Activated CD8-positive, alpha-beta T cell treated with anti-CD3 and anti-CD28 coated beads for 36 hours (primary cell): ENCODE results near the gene PTPN11. TPM values are rescaled to one million over a fixed set of nuclear protein-coding genes. Genes with fewer than 3 reads are reported as not detected.

ENCODE experiments used
- ATAC-seq: fragments of 200-7000 bp; cut with Tn5 transposase; one replicate; pipeline ENCODE4 v1.10.0; 2021; ENCODE audit warnings: mild to moderate bottlenecking, moderate library complexity
- CTCF ChIA-PET: fragments of 350-600 bp; sonication (Branson Sonifier 250); formaldehyde crosslinking; loops from one replicate; lab custom pipeline; 2021; ENCODE audit warnings: antibody characterized with exemption; lab: Charles Lee
- POLR2A ChIA-PET: fragments of 350-600 bp; sonication (Branson Sonifier 250); formaldehyde crosslinking; loops from one replicate; lab custom pipeline; 2021; ENCODE audit warnings: antibody characterized with exemption; lab: Charles Lee
- DNase-seq: peaks from one replicate; pipeline ENCODE4 v3.0.0-alpha.2; 2020
- H3K27ac Mint-ChIP-seq: one replicate; pipeline ENCODE4 v1.8.0; 2021; ENCODE audit warnings: mild to moderate bottlenecking, mixed read lengths
- H3K27me3 Mint-ChIP-seq: one replicate; pipeline ENCODE4 v1.8.0; 2021; ENCODE audit warnings: mixed read lengths
- H3K36me3 Mint-ChIP-seq: one replicate; pipeline ENCODE4 v1.8.0; 2021; ENCODE audit warnings: low read depth, mixed read lengths
- H3K4me1 Mint-ChIP-seq: one replicate; pipeline ENCODE4 v1.8.0; 2021; ENCODE audit warnings: low read depth, mixed read lengths
- H3K4me3 Mint-ChIP-seq: one replicate; pipeline ENCODE4 v1.8.0; 2021; ENCODE audit warnings: mild to moderate bottlenecking, moderate library complexity, mixed read lengths
- H3K9me3 Mint-ChIP-seq: one replicate; pipeline ENCODE4 v1.8.0; 2021; ENCODE audit warnings: mixed read lengths
- intact Hi-C: fragments of 100-400 bp; cut with micrococcal nuclease; formaldehyde crosslinking; loops from one replicate; pipeline ENCODE4 v1.10.0; 2022
- total RNA-seq, 2 experiments: library from RNA; stranded (reverse); gene quantifications; one replicate each; pipeline ENCODE4 v1.2.3, GENCODE V29; 2021
- TF ChIP-seq, protein P1 (sequence below): fragments of 200-600 bp; IDR thresholded peaks from one replicate; pipeline ENCODE4 v1.8.0; 2022; ENCODE audit warnings: antibody characterized with exemption, mild to moderate bottlenecking

PTPN11 gene
- 100 to 1,000 TPM; 131 to 142 TPM for total RNA-seq

DNA sequence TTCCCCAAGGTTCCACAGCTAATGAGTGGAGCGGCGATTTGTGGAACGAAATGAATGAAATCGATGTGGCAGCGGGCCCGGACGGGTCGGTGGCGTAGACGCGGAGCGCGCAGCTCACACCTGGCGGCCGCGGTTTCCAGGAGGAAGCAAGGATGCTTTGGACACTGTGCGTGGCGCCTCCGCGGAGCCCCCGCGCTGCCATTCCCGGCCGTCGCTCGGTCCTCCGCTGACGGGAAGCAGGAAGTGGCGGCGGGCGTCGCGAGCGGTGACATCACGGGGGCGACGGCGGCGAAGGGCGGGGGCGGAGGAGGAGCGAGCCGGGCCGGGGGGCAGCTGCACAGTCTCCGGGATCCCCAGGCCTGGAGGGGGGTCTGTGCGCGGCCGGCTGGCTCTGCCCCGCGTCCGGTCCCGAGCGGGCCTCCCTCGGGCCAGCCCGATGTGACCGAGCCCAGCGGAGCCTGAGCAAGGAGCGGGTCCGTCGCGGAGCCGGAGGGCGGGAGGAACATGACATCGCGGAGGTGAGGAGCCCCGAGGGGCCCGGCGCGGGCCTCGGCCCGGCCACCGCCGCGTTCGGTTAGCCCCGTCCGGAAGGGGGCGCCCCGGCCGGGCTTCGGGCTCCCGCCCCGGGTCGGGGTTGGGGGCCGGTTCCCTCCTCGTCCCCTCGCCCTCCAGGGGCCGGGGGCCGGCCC lies at the start of gene PTPN11:
Gene PTPN11 (plus strand): TSS at position 340 of the 689 bp plus-strand sequence. CDS start 165 bp downstream, at position 505.
- CTCF ChIA-PET, result no interaction called here

DNA sequence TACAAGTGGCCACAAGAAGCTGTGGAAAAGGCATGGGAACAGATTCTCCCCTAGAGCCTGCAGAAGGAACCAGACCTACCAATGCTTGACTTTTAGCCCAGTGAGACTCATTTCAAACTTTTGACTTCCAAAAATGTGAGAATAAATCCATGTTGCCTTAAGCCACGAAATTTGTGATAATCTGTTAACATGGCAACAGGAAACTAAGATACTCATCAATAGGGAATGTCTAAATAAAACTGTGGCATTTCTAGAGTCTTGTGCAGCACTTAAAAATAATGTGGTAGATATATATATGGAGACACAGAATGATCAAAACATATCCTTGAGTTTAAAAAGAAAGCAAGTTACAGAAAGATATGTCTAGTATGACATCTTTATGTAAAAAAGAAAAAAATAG lies 48.5 kb upstream of the PTPN11 start:
- H3K9me3 Mint-ChIP-seq, result no peaks in the 10 kb centered on the region
- CTCF ChIA-PET, result no interaction called here
- intact Hi-C loops, result no loop called here
- no peak for ATAC-seq
- peaks cover 15% of the 10 kb centered on the region for H3K4me1 Mint-ChIP-seq
- H3K4me3 Mint-ChIP-seq, result no peak overlapping the region
- TF ChIP-seq, protein P1, sequence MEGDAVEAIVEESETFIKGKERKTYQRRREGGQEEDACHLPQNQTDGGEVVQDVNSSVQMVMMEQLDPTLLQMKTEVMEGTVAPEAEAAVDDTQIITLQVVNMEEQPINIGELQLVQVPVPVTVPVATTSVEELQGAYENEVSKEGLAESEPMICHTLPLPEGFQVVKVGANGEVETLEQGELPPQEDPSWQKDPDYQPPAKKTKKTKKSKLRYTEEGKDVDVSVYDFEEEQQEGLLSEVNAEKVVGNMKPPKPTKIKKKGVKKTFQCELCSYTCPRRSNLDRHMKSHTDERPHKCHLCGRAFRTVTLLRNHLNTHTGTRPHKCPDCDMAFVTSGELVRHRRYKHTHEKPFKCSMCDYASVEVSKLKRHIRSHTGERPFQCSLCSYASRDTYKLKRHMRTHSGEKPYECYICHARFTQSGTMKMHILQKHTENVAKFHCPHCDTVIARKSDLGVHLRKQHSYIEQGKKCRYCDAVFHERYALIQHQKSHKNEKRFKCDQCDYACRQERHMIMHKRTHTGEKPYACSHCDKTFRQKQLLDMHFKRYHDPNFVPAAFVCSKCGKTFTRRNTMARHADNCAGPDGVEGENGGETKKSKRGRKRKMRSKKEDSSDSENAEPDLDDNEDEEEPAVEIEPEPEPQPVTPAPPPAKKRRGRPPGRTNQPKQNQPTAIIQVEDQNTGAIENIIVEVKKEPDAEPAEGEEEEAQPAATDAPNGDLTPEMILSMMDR, result no peak
- POLR2A ChIA-PET, result no interaction called here
- no peak for DNase-seq
- H3K27me3 Mint-ChIP-seq, result no peaks in the 10 kb centered on the region
- no peaks in the 10 kb centered on the region for H3K36me3 Mint-ChIP-seq
- no peak overlapping the region for H3K27ac Mint-ChIP-seq

More for the DNA sequence above, at the start of gene PTPN11:
- peak; percentile 89 for DNase-seq
- POLR2A ChIA-PET, result interaction anchor here (0.6 to 1.7 kb wide), 7 partner anchors 12 to 576 kb away, joined by 3 to 5 read pairs (median 3); no protein-coding TSS in a partner anchor
- Mint-ChIP-seq H3K27ac (peak within 1 kb of the TSS; percentile 96), H3K4me3 (peak within 1 kb of the TSS; percentile 97), H3K4me1 (peaks cover 40% of the 10 kb centered on the region), H3K9me3 (no peaks in the 10 kb centered on the region), H3K27me3 (no peaks in the 10 kb centered on the region), H3K36me3 (peaks cover 19% of the 10 kb centered on the region)
- intact Hi-C loops, result no loop called here
- ATAC-seq, result peak; percentile 82
- TF ChIP-seq, protein P1, result peak; percentile 32

DNA sequence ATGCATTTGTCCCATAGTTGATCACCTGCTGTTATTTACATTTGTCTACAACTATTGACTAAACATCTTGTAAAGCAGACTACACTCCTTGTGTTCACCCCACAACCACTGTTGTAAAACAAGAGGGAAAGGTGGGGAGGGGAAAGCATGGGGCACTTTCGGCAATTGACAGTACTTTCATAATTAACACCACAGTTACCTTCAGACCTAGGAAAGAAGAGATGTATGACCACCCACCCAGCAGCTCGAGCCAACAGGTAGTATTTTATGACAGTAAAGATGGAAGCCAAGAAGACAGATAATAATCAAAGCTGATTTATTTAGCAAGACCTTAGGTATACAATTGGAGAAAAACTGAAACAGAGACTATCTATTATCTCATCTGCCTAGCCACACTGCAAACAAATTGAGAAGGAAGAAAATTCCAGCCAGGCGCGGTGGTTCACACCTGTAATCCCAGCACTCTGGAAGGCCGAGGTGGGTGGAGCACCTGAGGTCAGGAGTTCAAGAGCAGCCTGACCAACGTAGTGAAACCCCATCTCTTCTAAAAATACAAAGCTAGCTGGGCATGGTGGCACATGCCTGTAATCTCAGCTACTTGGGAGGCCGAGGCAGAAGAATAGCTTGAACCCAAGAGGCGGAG lies 47.8 kb upstream of the PTPN11 start:
- H3K27ac Mint-ChIP-seq, result no peak overlapping the region
- ChIA-PET CTCF (interaction anchor here (1.8 kb wide), 1 partner anchor 16 kb away, joined by 9 read pairs; no protein-coding TSS in a partner anchor), POLR2A (no interaction called here)
- intact Hi-C loops, result no loop called here
- H3K36me3 Mint-ChIP-seq, result no peaks in the 10 kb centered on the region
- TF ChIP-seq, protein P1, result no peak
- DNase-seq (no peak), ATAC-seq (no peak)
- peaks cover 12% of the 10 kb centered on the region for H3K4me1 Mint-ChIP-seq
- H3K4me3 Mint-ChIP-seq, result no peak overlapping the region
- no peaks in the 10 kb centered on the region for H3K27me3 Mint-ChIP-seq
- no peaks in the 10 kb centered on the region for H3K9me3 Mint-ChIP-seq

DNA sequence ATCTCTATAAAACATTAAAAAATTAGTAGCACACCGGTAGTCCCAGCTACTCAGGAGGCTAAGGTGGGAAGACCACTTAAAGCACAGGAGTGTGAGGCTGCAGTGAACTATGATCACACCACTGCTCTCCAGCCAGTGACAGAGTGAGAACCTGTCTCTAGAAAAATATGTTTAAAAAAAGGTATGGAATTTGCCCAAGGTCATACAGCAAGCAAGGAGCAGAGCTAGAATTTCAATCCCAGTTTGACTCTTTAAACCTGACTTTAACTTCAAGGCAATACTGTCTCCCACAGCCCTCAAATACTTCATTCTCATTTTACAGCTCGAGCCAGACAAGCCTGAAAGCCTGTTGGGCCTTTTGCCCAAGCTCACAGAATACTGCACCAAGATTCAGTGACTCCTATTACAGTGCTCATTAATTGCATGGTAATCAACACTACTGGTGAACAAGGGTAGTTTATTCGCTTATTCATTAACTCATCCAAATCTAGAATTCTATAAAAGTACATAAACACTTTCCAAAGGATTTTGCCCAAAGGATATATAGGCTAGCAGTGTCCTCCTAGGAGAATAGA lies 44.5 kb upstream of the PTPN11 start:
- Mint-ChIP-seq H3K27me3 (no peaks in the 10 kb centered on the region), H3K27ac (no peak overlapping the region), H3K36me3 (no peaks in the 10 kb centered on the region), H3K4me1 (peaks cover 13% of the 10 kb centered on the region), H3K9me3 (no peaks in the 10 kb centered on the region), H3K4me3 (no peak overlapping the region)
- DNase-seq, result no peak
- intact Hi-C loops, result no loop called here
- ChIA-PET CTCF (no interaction called here), POLR2A (interaction anchor here (0.5 kb wide), 1 partner anchor 415 kb away, joined by 3 read pairs; no protein-coding TSS in a partner anchor)
- no peak for ATAC-seq
- TF ChIP-seq, protein P1, result no peak
